DOHH2 (cell line): ENCODE measurements around the gene PTPRH.

Experiments used
- H3F3A ChIP-seq: fragments of 200-600 bp; sonication (generic), shearing (Covaris generic); 2 replicates; pipeline ENCODE4 v1.6.0; 2016; ENCODE audit warnings: antibody characterized with exemption, mild to moderate bottlenecking; ENCODE audit not compliant: control insufficient read depth, insufficient read depth
- H3K27ac ChIP-seq: fragments of 200-600 bp; sonication (generic); 2 replicates; pipeline ENCODE4 v1.5.1; 2014; ENCODE audit warnings: low read depth, mild to moderate bottlenecking, low read length, moderate library complexity
- H3K27me3 ChIP-seq: fragments of 200-600 bp; sonication (generic); 2 replicates; pipeline ENCODE4 v1.6.1; 2014; ENCODE audit warnings: mild to moderate bottlenecking, low read length, mixed read lengths; ENCODE audit not compliant: control insufficient read depth
- H3K36me3 ChIP-seq: fragments of 200-600 bp; sonication (generic); 2 replicates; pipeline ENCODE4 v1.6.1; 2014; ENCODE audit warnings: mild to moderate bottlenecking, low read length, moderate library complexity, mixed read lengths; ENCODE audit not compliant: control insufficient read depth
- H3K4me1 ChIP-seq: fragments of 200-600 bp; sonication (generic); 2 replicates; pipeline ENCODE4 v1.6.1; 2014; ENCODE audit warnings: mild to moderate bottlenecking, low read length, mixed read lengths; ENCODE audit not compliant: control insufficient read depth
- H3K4me2 ChIP-seq: fragments of 200-600 bp; sonication (generic); 2 replicates; pipeline ENCODE4 v1.6.0; 2014; ENCODE audit warnings: mild to moderate bottlenecking, low read length, moderate library complexity
- H3K4me3 ChIP-seq: fragments of 200-600 bp; sonication (generic); 2 replicates; pipeline ENCODE4 v1.5.1; 2014; ENCODE audit warnings: mild to moderate bottlenecking, low read length, mixed read lengths
- H3K79me2 ChIP-seq: fragments of 200-600 bp; sonication (generic); 2 replicates; pipeline ENCODE4 v1.6.1; 2014; ENCODE audit warnings: mild to moderate bottlenecking, low read length, mixed read lengths; ENCODE audit not compliant: control insufficient read depth
- H3K9me2 ChIP-seq: fragments of 200-600 bp; sonication (generic); replicated peaks from 2 replicates; pipeline ENCODE4 v1.6.1; 2014; ENCODE audit warnings: mild to moderate bottlenecking, low read length, mixed read lengths; ENCODE audit not compliant: control insufficient read depth
- H3K9me3 ChIP-seq: fragments of 200-600 bp; sonication (generic); 2 replicates; pipeline ENCODE4 v1.6.1; 2014; ENCODE audit warnings: antibody characterized with exemption, low read length, mixed read lengths; ENCODE audit not compliant: control insufficient read depth, insufficient read depth
- H4K20me1 ChIP-seq: fragments of 200-600 bp; sonication (generic); 2 replicates; pipeline ENCODE4 v1.6.0; 2014; ENCODE audit warnings: low read depth, mild to moderate bottlenecking, antibody characterized with exemption, low read length, moderate library complexity; ENCODE audit not compliant: control insufficient read depth, insufficient read depth
- CTCF ChIP-seq: fragments of 200-600 bp; sonication (generic); IDR thresholded peaks from one replicate; pipeline ENCODE4 v1.5.1; 2014; ENCODE audit warnings: antibody characterized with exemption, mild to moderate bottlenecking, low read depth, low read length; ENCODE audit not compliant: poor library complexity, severe bottlenecking
- EZH2phosphoT487 ChIP-seq: fragments of 200-600 bp; sonication (generic); IDR thresholded peaks from 2 replicates; pipeline ENCODE4 v1.6.1; 2017; ENCODE audit warnings: borderline replicate concordance, mild to moderate bottlenecking, antibody characterized with exemption, low read length, moderate library complexity, mixed read lengths

PTPRH gene

GRCh38 chr19:55179606-55180484, 29.5 kb downstream of the PTPRH start, which contains the start of gene SYT5:
SYT5 (minus strand) TSS chr19:55180289; CDS start chr19:55179041, 1,248 bp downstream.
- peak within 1 kb of the TSS; percentile 88 for H3K4me2 ChIP-seq
- H3K4me1 ChIP-seq = peaks cover 26% of the 10 kb centered on the region
- H4K20me1 ChIP-seq = no peaks in the 10 kb centered on the region; the same call in 1 of the 2 replicates
- H3K27me3 ChIP-seq = peaks cover 27% of the 10 kb centered on the region
- H3K4me3 ChIP-seq = peak within 1 kb of the TSS; percentile 76
- no peaks in the 10 kb centered on the region for H3K79me2 ChIP-seq
- H3K9me3 ChIP-seq = peaks cover 18% of the 10 kb centered on the region; the same call in 1 of the 2 replicates
- no peaks in the 10 kb centered on the region for H3F3A ChIP-seq
- no peak within 1 kb of the TSS for H3K27ac ChIP-seq
- H3K36me3 ChIP-seq = no peaks in the 10 kb centered on the region
- H3K9me2 ChIP-seq = no peaks in the 10 kb centered on the region
- TF ChIP-seq CTCF (no peak), EZH2phosphoT487 (no peak)

- TF ChIP-seq CTCF (no peak), EZH2phosphoT487 (no peak)
- Histone ChIP-seq H3K4me2 (peak overlapping the region; percentile 88), H4K20me1 (no peaks in the 10 kb centered on the region; the same call in 1 of the 2 replicates), H3K27me3 (peaks cover 27% of the 10 kb centered on the region), H3F3A (no peaks in the 10 kb centered on the region), H3K27ac (no peak overlapping the region), H3K9me2 (no peaks in the 10 kb centered on the region), H3K4me3 (peak overlapping the region; percentile 76), H3K9me3 (peaks cover 21% of the 10 kb centered on the region; the same call in 1 of the 2 replicates), H3K4me1 (peaks cover 32% of the 10 kb centered on the region), H3K36me3 (no peaks in the 10 kb centered on the region), H3K79me2 (no peaks in the 10 kb centered on the region)
Observed at GRCh38 chr19:55178781-55179599, 30.3 kb downstream of the PTPRH start.

- Histone ChIP-seq H3K9me2 (no peaks in the 10 kb centered on the region), H3K4me3 (no peak overlapping the region), H3K27ac (no peak overlapping the region), H3K79me2 (no peaks in the 10 kb centered on the region), H3K36me3 (no peaks in the 10 kb centered on the region), H3K4me2 (no peak overlapping the region), H3F3A (no peaks in the 10 kb centered on the region), H3K4me1 (peaks cover 39% of the 10 kb centered on the region), H4K20me1 (no peaks in the 10 kb centered on the region; the same call in 1 of the 2 replicates), H3K27me3 (peaks cover 30% of the 10 kb centered on the region), H3K9me3 (peaks cover 21% of the 10 kb centered on the region; the same call in 1 of the 2 replicates)
- TF ChIP-seq EZH2phosphoT487 = no peak
- TF ChIP-seq CTCF = no peak
Observed at GRCh38 chr19:55176076-55176475, 33.2 kb downstream of the PTPRH start.
